Measurements from ENCODE around the gene PHACTR2. TPM values are rescaled to one million over a fixed set of nuclear protein-coding genes. Genes with fewer than 3 reads are reported as not detected.
A peak's percentile ranks its signal among the peaks of the same experiment; 100 is the strongest.

PHACTR2 gene
- total RNA-seq, 2 experiments from 2014 or later = 13.5 to 14.6 TPM

- Mint-ChIP-seq H3K36me3 (ENCODE audit: low read depth) (peaks cover 16% of the 10 kb centered on the region), H3K27me3 (no peaks in the 10 kb centered on the region), H3K4me1 (ENCODE audit: low read depth) (peaks cover 21% of the 10 kb centered on the region), H3K27ac (peak overlapping the region; percentile 2), H3K4me3 (no peak overlapping the region), H3K9me3 (no peaks in the 10 kb centered on the region)
- peak; percentile 51 for ATAC-seq
- CTCF ChIA-PET = no interaction called here
- TF ChIP-seq CTCF (IDR thresholded peaks at IDR 0.05) = no peak
- DNase-seq = no peak
- intact Hi-C loops (cut with micrococcal nuclease) = no loop called here
- POLR2A ChIA-PET = no interaction called here
These were observed 133.9 kb downstream of the PHACTR2 start for GRCh38 chr6:143811501-143812157.

GRCh38 chr6:143817621-143818020 is 139.9 kb downstream of the PHACTR2 start:
- ChIA-PET POLR2A (no interaction called here), CTCF (no interaction called here)
- ATAC-seq (no peak), DNase-seq (no peak)
- no peak overlapping the region for H3K27ac Mint-ChIP-seq
- no peaks in the 10 kb centered on the region for H3K4me1 Mint-ChIP-seq (ENCODE audit: low read depth)
- peaks cover 2% of the 10 kb centered on the region for H3K36me3 Mint-ChIP-seq (ENCODE audit: low read depth)
- no peaks in the 10 kb centered on the region for H3K9me3 Mint-ChIP-seq
- intact Hi-C loops (cut with micrococcal nuclease) = no loop called here
- H3K27me3 Mint-ChIP-seq = no peaks in the 10 kb centered on the region
- no peak for TF ChIP-seq CTCF (IDR thresholded peaks at IDR 0.05)
- H3K4me3 Mint-ChIP-seq = no peak overlapping the region

GRCh38 chr6:143821359-143821758 is 143.6 kb downstream of the PHACTR2 start:
- no peak overlapping the region for H3K27ac Mint-ChIP-seq

GRCh38 chr6:143822584-143823024 is 144.8 kb downstream of the PHACTR2 start:
- Mint-ChIP-seq H3K36me3 (ENCODE audit: low read depth) (peaks cover under 1% of the 10 kb centered on the region), H3K27ac (no peak overlapping the region), H3K4me3 (no peak overlapping the region), H3K4me1 (ENCODE audit: low read depth) (no peaks in the 10 kb centered on the region), H3K9me3 (no peaks in the 10 kb centered on the region), H3K27me3 (no peaks in the 10 kb centered on the region)
- DNase-seq (no peak), ATAC-seq (no peak)
- no peak for TF ChIP-seq CTCF (IDR thresholded peaks at IDR 0.05)
- ChIA-PET POLR2A (no interaction called here), CTCF (no interaction called here)
- intact Hi-C loops (cut with micrococcal nuclease) = no loop called here

More at GRCh38 chr6:143821359-143821758, 143.6 kb downstream of the PHACTR2 start:
- CTCF ChIA-PET = interaction anchor here (1.0 kb wide), 1 partner anchor 287 kb away, joined by 3 read pairs; no protein-coding TSS in a partner anchor
- Mint-ChIP-seq H3K36me3 (ENCODE audit: low read depth) (peaks cover 2% of the 10 kb centered on the region), H3K9me3 (no peaks in the 10 kb centered on the region), H3K4me3 (no peak overlapping the region), H3K27me3 (no peaks in the 10 kb centered on the region), H3K4me1 (ENCODE audit: low read depth) (no peaks in the 10 kb centered on the region)
- TF ChIP-seq CTCF (IDR thresholded peaks at IDR 0.05) = no peak
- POLR2A ChIA-PET = interaction anchor here (1.7 kb wide), 1 partner anchor 14 kb away, joined by 7 read pairs; no protein-coding TSS in a partner anchor
- DNase-seq (no peak), ATAC-seq (no peak)
- intact Hi-C loops (cut with micrococcal nuclease) = no loop called here

- ATAC-seq = no peak
- Mint-ChIP-seq H3K27me3 (no peaks in the 10 kb centered on the region), H3K4me1 (ENCODE audit: low read depth) (no peaks in the 10 kb centered on the region), H3K36me3 (ENCODE audit: low read depth) (no peaks in the 10 kb centered on the region), H3K9me3 (no peaks in the 10 kb centered on the region), H3K27ac (no peak overlapping the region), H3K4me3 (no peak overlapping the region)
- ChIA-PET POLR2A (no interaction called here), CTCF (no interaction called here)
- no peak for DNase-seq
- intact Hi-C loops (cut with micrococcal nuclease) = no loop called here
- no peak for TF ChIP-seq CTCF (IDR thresholded peaks at IDR 0.05)
These were observed 145.8 kb downstream of the PHACTR2 start for GRCh38 chr6:143823548-143823947.

Measured in activated CD8-positive, alpha-beta T cell treated with anti-CD3 and anti-CD28 coated beads for 36 hours (primary cell).